ENCODE measurements around the gene KRTCAP2.

DNA sequence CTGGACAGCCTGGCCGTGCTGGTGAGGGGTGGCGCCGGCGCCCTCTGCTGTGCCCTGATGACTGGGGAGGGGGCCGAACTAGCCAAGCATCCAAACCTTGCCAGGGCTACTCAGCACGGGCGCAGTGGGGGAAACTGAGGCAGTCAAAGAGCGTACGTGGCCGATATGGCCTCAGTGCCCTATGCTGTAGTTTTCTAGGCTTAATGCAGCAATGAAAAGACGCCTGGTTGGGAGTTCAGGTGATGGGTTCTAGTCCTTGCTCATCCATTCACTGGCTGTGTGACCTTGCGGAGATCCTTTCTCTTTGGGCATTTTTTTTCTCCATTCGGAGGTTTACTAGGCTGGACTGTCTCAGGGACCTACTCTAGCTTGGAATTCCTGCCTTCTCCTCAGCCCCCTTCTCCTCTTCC is 36.2 kb upstream of the KRTCAP2 start:
- TF ChIP-seq, protein P1, sequence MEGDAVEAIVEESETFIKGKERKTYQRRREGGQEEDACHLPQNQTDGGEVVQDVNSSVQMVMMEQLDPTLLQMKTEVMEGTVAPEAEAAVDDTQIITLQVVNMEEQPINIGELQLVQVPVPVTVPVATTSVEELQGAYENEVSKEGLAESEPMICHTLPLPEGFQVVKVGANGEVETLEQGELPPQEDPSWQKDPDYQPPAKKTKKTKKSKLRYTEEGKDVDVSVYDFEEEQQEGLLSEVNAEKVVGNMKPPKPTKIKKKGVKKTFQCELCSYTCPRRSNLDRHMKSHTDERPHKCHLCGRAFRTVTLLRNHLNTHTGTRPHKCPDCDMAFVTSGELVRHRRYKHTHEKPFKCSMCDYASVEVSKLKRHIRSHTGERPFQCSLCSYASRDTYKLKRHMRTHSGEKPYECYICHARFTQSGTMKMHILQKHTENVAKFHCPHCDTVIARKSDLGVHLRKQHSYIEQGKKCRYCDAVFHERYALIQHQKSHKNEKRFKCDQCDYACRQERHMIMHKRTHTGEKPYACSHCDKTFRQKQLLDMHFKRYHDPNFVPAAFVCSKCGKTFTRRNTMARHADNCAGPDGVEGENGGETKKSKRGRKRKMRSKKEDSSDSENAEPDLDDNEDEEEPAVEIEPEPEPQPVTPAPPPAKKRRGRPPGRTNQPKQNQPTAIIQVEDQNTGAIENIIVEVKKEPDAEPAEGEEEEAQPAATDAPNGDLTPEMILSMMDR (IDR thresholded peaks at IDR 0.05) = no peak
- no peak for TF ChIP-seq POLR2A (IDR thresholded peaks at IDR 0.05)
